Astrocyte of the spinal cord (primary cell): Measurements from ENCODE around the gene CD300A.

Source experiments
- DNase-seq: peaks from one replicate; pipeline ENCODE4 v3.0.0; 2011; ENCODE audit warnings: low read depth, low spot score
- H3K4me3 ChIP-seq: 2 replicates; pipeline ENCODE4 v1.5.1; 2011; ENCODE audit warnings: low read depth, mild to moderate bottlenecking, low read length, moderate library complexity
- in situ Hi-C: cut with HindIII; loops from 2 replicates; pipeline ENCODE4 v1.10.0; 2017; ENCODE audit warnings: low sequenced_read_pairs
- TF ChIP-seq, protein P1 (sequence below): IDR thresholded peaks from 2 replicates; pipeline ENCODE4 v1.5.1; 2012; ENCODE audit warnings: low read depth, mild to moderate bottlenecking, low read length, inconsistent platforms

Gene CD300A

GRCh38 chr17:74441537-74441936 is 24.9 kb upstream of the CD300A start:
- H3K4me3 ChIP-seq: no peak overlapping the region
- TF ChIP-seq, protein P1, sequence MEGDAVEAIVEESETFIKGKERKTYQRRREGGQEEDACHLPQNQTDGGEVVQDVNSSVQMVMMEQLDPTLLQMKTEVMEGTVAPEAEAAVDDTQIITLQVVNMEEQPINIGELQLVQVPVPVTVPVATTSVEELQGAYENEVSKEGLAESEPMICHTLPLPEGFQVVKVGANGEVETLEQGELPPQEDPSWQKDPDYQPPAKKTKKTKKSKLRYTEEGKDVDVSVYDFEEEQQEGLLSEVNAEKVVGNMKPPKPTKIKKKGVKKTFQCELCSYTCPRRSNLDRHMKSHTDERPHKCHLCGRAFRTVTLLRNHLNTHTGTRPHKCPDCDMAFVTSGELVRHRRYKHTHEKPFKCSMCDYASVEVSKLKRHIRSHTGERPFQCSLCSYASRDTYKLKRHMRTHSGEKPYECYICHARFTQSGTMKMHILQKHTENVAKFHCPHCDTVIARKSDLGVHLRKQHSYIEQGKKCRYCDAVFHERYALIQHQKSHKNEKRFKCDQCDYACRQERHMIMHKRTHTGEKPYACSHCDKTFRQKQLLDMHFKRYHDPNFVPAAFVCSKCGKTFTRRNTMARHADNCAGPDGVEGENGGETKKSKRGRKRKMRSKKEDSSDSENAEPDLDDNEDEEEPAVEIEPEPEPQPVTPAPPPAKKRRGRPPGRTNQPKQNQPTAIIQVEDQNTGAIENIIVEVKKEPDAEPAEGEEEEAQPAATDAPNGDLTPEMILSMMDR: no peak
- in situ Hi-C loops: no loop called here
- no peak for DNase-seq

- TF ChIP-seq, protein P1: no peak
- DNase-seq: no peak
- no peak overlapping the region for H3K4me3 ChIP-seq
- in situ Hi-C loops: no loop called here
These were observed 24.2 kb upstream of the CD300A start for GRCh38 chr17:74442291-74442669.

GRCh38 chr17:74442670-74443515 is 23.5 kb upstream of the CD300A start:
- TF ChIP-seq, protein P1: no peak
- no peak overlapping the region for H3K4me3 ChIP-seq
- in situ Hi-C loops: no loop called here
- DNase-seq: no peak

GRCh38 chr17:74443516-74444296 is 22.7 kb upstream of the CD300A start:
- in situ Hi-C loops: no loop called here
- DNase-seq: no peak
- TF ChIP-seq, protein P1: no peak
- no peak overlapping the region for H3K4me3 ChIP-seq

- TF ChIP-seq, protein P1: no peak
- no peak overlapping the region for H3K4me3 ChIP-seq
- in situ Hi-C loops: no loop called here
- DNase-seq: no peak
These were observed 22.0 kb upstream of the CD300A start for GRCh38 chr17:74444406-74444805.

- no peak for DNase-seq
- TF ChIP-seq, protein P1: no peak
- no peak overlapping the region for H3K4me3 ChIP-seq
- in situ Hi-C loops: no loop called here
These were observed 21.3 kb upstream of the CD300A start for GRCh38 chr17:74445158-74445557.
